ENCODE results near the gene ANKRD12.
"Not testable (repeated sequence)": the region's sequence is repeated elsewhere in the genome, so short reads cannot be mapped to it uniquely, and the experiment has no call there.

The ANKRD12 gene

GRCh38 chr18:9240270-9240669, 103.7 kb downstream of the ANKRD12 start:
- H3K4me2 ChIP-seq: no peak overlapping the region
- H3K4me3 ChIP-seq: no peak overlapping the region
- H3K27ac ChIP-seq: no peak overlapping the region
- H3K27me3 ChIP-seq: no peaks in the 10 kb centered on the region
- H3K9me3 ChIP-seq (replicated peaks in 1 of 11): no peaks in the 10 kb centered on the region
- peaks cover 0 to 18% (median 5%) of the 10 kb centered on the region in 10 experiments; a peak in 11 of 20 replicates for H3K4me1 ChIP-seq
- H3K9ac ChIP-seq: no peak overlapping the region
- H4K20me1 ChIP-seq: peaks cover 0 to 31% (median 0%) of the 10 kb centered on the region in 11 experiments; a peak in 2 of 22 replicates
- H3K36me3 ChIP-seq: peaks cover 5 to 94% (median 47%) of the 10 kb centered on the region in 11 experiments; a peak in 20 of 22 replicates
- TF ChIP-seq Cebpa-rat (IDR thresholded peaks at IDR 0.05): no peak

GRCh38 chr18:9243029-9243428, 106.4 kb downstream of the ANKRD12 start:
- no peak overlapping the region for H3K27ac ChIP-seq

GRCh38 chr18:9244376-9244775, 107.8 kb downstream of the ANKRD12 start:
- Histone ChIP-seq H3K4me1 (no peaks in the 10 kb centered on the region), H3K9ac (no peak overlapping the region), H4K20me1 (peaks cover 0 to 13% (median 0%) of the 10 kb centered on the region in 11 experiments; a peak in 2 of 22 replicates), H3K4me3 (no peak overlapping the region), H3K4me2 (no peak overlapping the region), H3K9me3 (replicated peaks in 1 of 11) (no peaks in the 10 kb centered on the region), H3K36me3 (peaks cover 9 to 86% (median 19%) of the 10 kb centered on the region in 11 experiments; a peak in 17 of 22 replicates), H3K27me3 (no peaks in the 10 kb centered on the region), H3K27ac (no peak overlapping the region)
- no peak for TF ChIP-seq Cebpa-rat (IDR thresholded peaks at IDR 0.05)

More at GRCh38 chr18:9243029-9243428, 106.4 kb downstream of the ANKRD12 start:
- no peak overlapping the region for H3K4me2 ChIP-seq
- TF ChIP-seq Cebpa-rat (IDR thresholded peaks at IDR 0.05): no peak
- no peaks in the 10 kb centered on the region for H3K9me3 ChIP-seq (replicated peaks in 1 of 11)
- peaks cover 9 to 86% (median 29%) of the 10 kb centered on the region in 11 experiments; a peak in 19 of 22 replicates for H3K36me3 ChIP-seq
- H3K4me3 ChIP-seq: no peak overlapping the region
- no peak overlapping the region for H3K9ac ChIP-seq
- peaks cover 0 to 4% (median under 1%) of the 10 kb centered on the region in 10 experiments; a peak in 10 of 20 replicates for H3K4me1 ChIP-seq
- H4K20me1 ChIP-seq: peaks cover 0 to 21% (median 0%) of the 10 kb centered on the region in 11 experiments; a peak in 2 of 22 replicates
- no peaks in the 10 kb centered on the region for H3K27me3 ChIP-seq

- peaks cover 0 to 6% (median 0%) of the 10 kb centered on the region in 11 experiments; a peak in 1 of 22 replicates for H4K20me1 ChIP-seq
Observed at GRCh38 chr18:9248661-9249060, 112.1 kb downstream of the ANKRD12 start.

GRCh38 chr18:9249254-9249653, 112.7 kb downstream of the ANKRD12 start:
- H3K4me2 ChIP-seq: no peak overlapping the region
- no peaks in the 10 kb centered on the region for H3K4me1 ChIP-seq
- H3K27me3 ChIP-seq: no peaks in the 10 kb centered on the region
- TF ChIP-seq Cebpa-rat (IDR thresholded peaks at IDR 0.05): no peak
- no peak overlapping the region for H3K27ac ChIP-seq
- H3K4me3 ChIP-seq: no peak overlapping the region
- H4K20me1 ChIP-seq: peaks cover 0 to 6% (median 0%) of the 10 kb centered on the region in 11 experiments; a peak in 1 of 22 replicates
- H3K9me3 ChIP-seq (replicated peaks in 1 of 11): peaks cover 0 to 5% (median 0%) of the 10 kb centered on the region in 11 experiments; a peak in 1 of 22 replicates
- no peak overlapping the region for H3K9ac ChIP-seq
- peaks cover 10 to 89% (median 27%) of the 10 kb centered on the region in 11 experiments; a peak in 18 of 22 replicates for H3K36me3 ChIP-seq

More at GRCh38 chr18:9248661-9249060, 112.1 kb downstream of the ANKRD12 start:
- peaks cover 0 to 5% (median 0%) of the 10 kb centered on the region in 11 experiments; a peak in 1 of 22 replicates for H3K9me3 ChIP-seq (replicated peaks in 1 of 11)
- H3K36me3 ChIP-seq: peaks cover 12 to 89% (median 27%) of the 10 kb centered on the region in 11 experiments; a peak in 18 of 22 replicates
- H3K27me3 ChIP-seq: no peaks in the 10 kb centered on the region
- no peak overlapping the region for H3K4me3 ChIP-seq
- TF ChIP-seq Cebpa-rat (IDR thresholded peaks at IDR 0.05): no peak
- H3K4me2 ChIP-seq: no peak overlapping the region
- H3K27ac ChIP-seq: no peak overlapping the region
- H3K4me1 ChIP-seq: no peaks in the 10 kb centered on the region
- no peak overlapping the region for H3K9ac ChIP-seq

- Histone ChIP-seq H3K4me3 (no peak overlapping the region), H3K27ac (no peak overlapping the region), H3K4me1 (no peaks in the 10 kb centered on the region), H4K20me1 (no peaks in the 10 kb centered on the region), H3K27me3 (no peaks in the 10 kb centered on the region), H3K36me3 (peaks cover 7 to 90% (median 32%) of the 10 kb centered on the region in 11 experiments; a peak in 21 of 22 replicates), H3K9me3 (replicated peaks in 1 of 11) (peaks cover 0 to 3% (median 2%) of the 10 kb centered on the region in 11 experiments; a peak in 7 of 22 replicates), H3K4me2 (no peak overlapping the region), H3K9ac (no peak overlapping the region)
- TF ChIP-seq Cebpa-rat (IDR thresholded peaks at IDR 0.05): no peak
Observed at GRCh38 chr18:9259173-9259572, 122.6 kb downstream of the ANKRD12 start.

GRCh38 chr18:9260388-9261380, 124.1 kb downstream of the ANKRD12 start:
- H3K4me2 ChIP-seq: no peak overlapping the region
- H3K9me3 ChIP-seq (replicated peaks in 1 of 11): peaks cover 6 to 18% (median 13%) of the 10 kb centered on the region in 11 experiments; a peak in 21 of 22 replicates
- H4K20me1 ChIP-seq: no peaks in the 10 kb centered on the region
- no peak overlapping the region for H3K9ac ChIP-seq
- peaks cover 22 to 92% (median 40%) of the 10 kb centered on the region in 11 experiments for H3K36me3 ChIP-seq
- no peak overlapping the region for H3K27ac ChIP-seq
- H3K4me3 ChIP-seq: no peak overlapping the region
- H3K4me1 ChIP-seq: no peaks in the 10 kb centered on the region
- H3K27me3 ChIP-seq: no peaks in the 10 kb centered on the region
- no peak for TF ChIP-seq Cebpa-rat (IDR thresholded peaks at IDR 0.05)

- Histone ChIP-seq H3K9me3 (replicated peaks in 1 of 11) (peaks cover 6 to 23% (median 14%) of the 10 kb centered on the region in 11 experiments; a peak in 21 of 22 replicates), H3K4me2 (no peak overlapping the region), H3K4me3 (no peak overlapping the region), H3K27ac (no peak overlapping the region), H3K36me3 (peaks cover 20 to 68% (median 30%) of the 10 kb centered on the region in 11 experiments), H4K20me1 (no peaks in the 10 kb centered on the region), H3K9ac (no peak overlapping the region), H3K27me3 (no peaks in the 10 kb centered on the region), H3K4me1 (no peaks in the 10 kb centered on the region)
- TF ChIP-seq Cebpa-rat (IDR thresholded peaks at IDR 0.05): no peak
Observed at GRCh38 chr18:9263264-9263663, 126.7 kb downstream of the ANKRD12 start.

GRCh38 chr18:9264797-9265196, 128.2 kb downstream of the ANKRD12 start:
- H3K9ac ChIP-seq: not testable (repeated sequence)

More at GRCh38 chr18:9264797-9265196, 128.2 kb downstream of the ANKRD12 start:
- H3K27me3 ChIP-seq, H3K4me2 ChIP-seq, H3K4me3 ChIP-seq, H4K20me1 ChIP-seq, H3K4me1 ChIP-seq, H3K27ac ChIP-seq: not testable (repeated sequence)
- peaks cover 6 to 23% (median 14%) of the 10 kb centered on the region in 11 experiments; a peak in 21 of 22 replicates for H3K9me3 ChIP-seq (replicated peaks in 1 of 11)
- peaks cover 19 to 54% (median 26%) of the 10 kb centered on the region in 11 experiments for H3K36me3 ChIP-seq
